NB4 (cell line): ENCODE data around the gene NALCN.

Source experiments
- DNase-seq: peaks from one replicate; pipeline ENCODE4 v3.0.0; 2010; ENCODE audit warnings: low read depth
- H3K4me3 ChIP-seq: one replicate; pipeline ENCODE4 v1.5.1; 2011; ENCODE audit warnings: mild to moderate bottlenecking, low read depth, low read length, moderate library complexity
- CTCF ChIP-seq: IDR thresholded peaks from one replicate; pipeline ENCODE4 v1.5.1; 2012; ENCODE audit warnings: low read depth, low read length
- MYC ChIP-seq: IDR thresholded peaks from 2 replicates; pipeline ENCODE4 v1.6.1; 2011; ENCODE audit warnings: low read depth, low read length
- POLR2A ChIP-seq: IDR thresholded peaks from 2 replicates; pipeline ENCODE4 v1.6.1; 2011; ENCODE audit warnings: mild to moderate bottlenecking; ENCODE audit not compliant: insufficient read length; ENCODE audit errors: extremely low read depth
- TF ChIP-seq, protein P1 (sequence below): IDR thresholded peaks from 2 replicates; pipeline ENCODE4 v1.6.1; 2011; ENCODE audit warnings: low read depth, low read length

NALCN gene

GRCh38 chr13:101262306-101262705, 154.0 kb downstream of the NALCN start:
- TF ChIP-seq MYC = no peak
- no peak for TF ChIP-seq CTCF
- TF ChIP-seq, protein P1, sequence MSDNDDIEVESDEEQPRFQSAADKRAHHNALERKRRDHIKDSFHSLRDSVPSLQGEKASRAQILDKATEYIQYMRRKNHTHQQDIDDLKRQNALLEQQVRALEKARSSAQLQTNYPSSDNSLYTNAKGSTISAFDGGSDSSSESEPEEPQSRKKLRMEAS = no peak
- TF ChIP-seq POLR2A = no peak
- DNase-seq = no peak
- H3K4me3 ChIP-seq = no peak overlapping the region

DNA sequence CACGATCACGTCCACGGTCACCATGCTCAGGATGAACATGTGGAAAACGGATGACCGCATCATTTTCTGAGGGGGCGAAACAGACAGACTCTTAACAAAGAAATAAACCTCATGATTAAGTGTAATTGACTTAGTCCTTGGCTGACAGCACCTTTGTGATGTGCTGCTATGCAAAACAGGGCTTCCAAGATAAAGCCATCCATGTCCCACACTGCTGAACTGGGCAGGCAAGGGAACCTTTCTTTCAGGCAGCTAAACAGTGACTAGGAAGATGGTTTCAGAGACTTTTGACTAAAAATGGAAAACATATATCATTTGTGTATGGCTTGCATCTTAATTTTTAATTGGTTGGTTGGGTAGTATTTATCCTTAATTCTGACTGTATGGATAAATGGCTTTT, 157.8 kb downstream of the NALCN start:
- no peak for DNase-seq
- H3K4me3 ChIP-seq = peak overlapping the region; percentile 35
- TF ChIP-seq CTCF (no peak), MYC (no peak), POLR2A (no peak)
- TF ChIP-seq, protein P1 = no peak

DNA sequence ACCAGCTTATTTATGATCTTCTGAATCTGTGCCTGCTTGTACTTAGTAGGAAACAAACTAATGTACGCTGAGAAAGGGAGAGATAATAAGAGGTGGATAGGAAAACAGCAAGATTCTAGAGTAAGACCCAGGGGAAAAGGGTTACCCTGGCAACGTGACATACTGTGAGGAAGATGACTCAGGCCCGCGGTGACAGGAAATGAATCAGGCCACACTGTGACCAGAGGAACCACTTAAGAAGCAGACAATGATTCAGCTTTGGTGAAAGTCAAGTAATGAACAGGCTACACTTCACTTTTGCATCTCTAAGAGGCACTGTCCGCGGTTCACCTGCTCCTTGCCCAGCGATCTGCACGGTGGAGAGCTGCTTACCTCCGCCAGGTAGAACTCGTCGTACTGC, 158.2 kb downstream of the NALCN start:
- TF ChIP-seq, protein P1 = peak; percentile 51
- TF ChIP-seq POLR2A (no peak), CTCF (no peak), MYC (peak; percentile 31; the same call in 1 of the 2 replicates)
- peak; percentile 95 for DNase-seq
- peak overlapping the region; percentile 35 for H3K4me3 ChIP-seq

DNA sequence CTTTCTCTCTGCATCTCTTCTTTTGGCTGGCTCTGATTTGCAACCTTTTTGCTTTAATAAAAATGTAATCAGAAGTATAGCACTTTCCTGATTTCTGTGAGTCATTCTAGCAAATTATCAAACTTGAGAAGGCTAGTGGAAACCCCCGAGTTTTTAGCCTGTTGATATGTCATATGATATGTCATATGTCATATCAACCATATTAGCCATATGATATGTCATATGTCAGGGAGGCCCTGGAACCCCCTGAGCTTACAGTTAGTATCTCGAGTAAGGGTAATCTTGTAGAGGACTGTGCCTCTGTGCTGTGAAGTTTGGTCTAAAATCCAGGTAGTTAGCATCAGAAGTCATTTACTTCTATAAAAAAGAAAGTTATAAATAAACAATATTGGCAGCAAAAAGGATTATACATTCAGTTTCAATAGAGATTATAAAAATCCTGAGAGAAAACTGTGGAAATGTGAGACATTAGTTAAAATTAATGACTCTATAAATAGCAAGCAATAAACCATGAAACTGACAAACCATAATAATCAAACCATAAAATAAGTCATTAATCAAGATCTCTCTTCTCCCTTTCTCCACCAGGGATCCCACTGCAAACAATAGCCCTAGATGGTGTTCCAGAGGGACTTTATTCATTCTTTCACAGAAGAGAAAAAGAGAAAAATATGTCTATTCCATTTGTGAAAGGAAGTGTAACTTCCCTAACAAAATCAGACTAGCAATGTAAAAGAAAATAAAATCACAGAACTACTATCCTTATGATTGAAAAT, 167.4 kb downstream of the NALCN start:
- no peak for TF ChIP-seq POLR2A
- TF ChIP-seq, protein P1 = no peak
- no peak for TF ChIP-seq CTCF
- TF ChIP-seq MYC = no peak
- DNase-seq = no peak
- H3K4me3 ChIP-seq = no peak overlapping the region

DNA sequence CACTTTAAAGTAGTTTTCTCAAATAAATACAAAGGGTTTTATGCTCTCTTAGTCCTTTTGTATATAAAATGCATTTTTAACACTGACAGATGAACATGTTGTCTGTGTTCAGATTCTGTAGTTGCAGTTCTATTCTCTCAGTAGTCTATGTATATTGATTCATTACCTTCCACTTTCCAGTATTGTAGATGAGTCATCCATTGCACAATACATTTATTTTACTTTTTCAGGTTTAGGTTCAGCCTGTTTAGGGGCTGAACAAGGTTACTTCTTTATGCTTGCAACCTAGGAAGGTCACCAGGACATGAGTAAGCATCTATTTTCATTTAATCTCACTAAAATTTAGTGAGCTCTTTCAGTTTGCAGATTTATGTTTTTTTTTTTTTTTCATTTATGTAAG, 173.6 kb downstream of the NALCN start:
- no peak for TF ChIP-seq MYC
- no peak for DNase-seq

DNA sequence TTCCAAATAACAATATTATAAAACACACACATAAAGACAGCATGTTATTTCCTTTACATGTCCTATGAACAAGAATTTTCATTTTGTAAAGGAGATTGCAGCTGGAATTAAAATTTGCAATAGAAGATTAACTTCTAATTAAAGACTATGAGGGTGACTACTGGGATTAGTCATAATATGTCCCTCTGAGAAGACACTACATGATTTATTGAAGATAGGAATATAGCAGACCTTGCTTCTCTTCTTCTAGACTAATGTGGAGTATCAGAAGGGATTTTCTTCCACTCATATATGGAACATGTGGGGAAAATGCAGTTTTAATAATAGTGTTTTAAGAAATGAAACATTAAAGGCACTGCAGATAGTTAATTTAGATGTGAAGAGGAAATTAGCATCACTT, 177.8 kb downstream of the NALCN start:
- no peak for TF ChIP-seq CTCF
- no peak for TF ChIP-seq MYC
- TF ChIP-seq, protein P1 = no peak
- TF ChIP-seq POLR2A = no peak
- H3K4me3 ChIP-seq = no peak overlapping the region
- no peak for DNase-seq

More for the DNA sequence above, 173.6 kb downstream of the NALCN start:
- no peak overlapping the region for H3K4me3 ChIP-seq
